Endothelial cell of umbilical vein (primary cell): ENCODE measurements around the gene ENTPD6.

Experiments
- CTCF ChIP-seq, 2 donors: IDR thresholded peaks; 1 replicate in 1 of 2; 2 replicates in 1 of 2; pipeline ENCODE4 v1.5.1; 2011; ENCODE audit warnings: low read length in 2 of 2, mild to moderate bottlenecking in 2 of 2, moderate library complexity in 2 of 2, control low read depth in 1 of 2, inconsistent platforms in 1 of 2, low read depth in 1 of 2; ENCODE audit not compliant: insufficient read depth in 1 of 2; ENCODE audit errors: extremely low read depth in 1 of 2
- EZH2 ChIP-seq: IDR thresholded peaks from 2 replicates; pipeline ENCODE4 v1.6.1; 2012; ENCODE audit warnings: borderline replicate concordance, low read depth, mild to moderate bottlenecking, moderate library complexity, low read length, inconsistent platforms; ENCODE audit not compliant: severe bottlenecking
- FOS ChIP-seq: IDR thresholded peaks from 2 replicates; pipeline ENCODE4 v1.6.1; 2011; ENCODE audit warnings: mild to moderate bottlenecking, low read length, moderate library complexity, borderline replicate concordance; ENCODE audit not compliant: insufficient read depth
- JUN ChIP-seq: IDR thresholded peaks from 2 replicates; pipeline ENCODE4 v1.6.1; 2011; ENCODE audit warnings: borderline replicate concordance, low read depth; ENCODE audit not compliant: insufficient read length, insufficient read depth
- MYC ChIP-seq: IDR thresholded peaks from one replicate; pipeline ENCODE4 v1.6.1; 2011; ENCODE audit warnings: mild to moderate bottlenecking, low read depth, low read length
- POLR2A ChIP-seq: IDR thresholded peaks from 2 replicates; pipeline ENCODE4 v1.6.1; 2012; ENCODE audit warnings: low read depth, mild to moderate bottlenecking, control low read depth, low read length
- POLR2AphosphoS5 ChIP-seq: IDR thresholded peaks from 2 replicates; pipeline ENCODE4 v1.6.1; 2012; ENCODE audit warnings: low read depth, mild to moderate bottlenecking, control low read depth, low read length, moderate library complexity; ENCODE audit not compliant: insufficient read depth

DNA sequence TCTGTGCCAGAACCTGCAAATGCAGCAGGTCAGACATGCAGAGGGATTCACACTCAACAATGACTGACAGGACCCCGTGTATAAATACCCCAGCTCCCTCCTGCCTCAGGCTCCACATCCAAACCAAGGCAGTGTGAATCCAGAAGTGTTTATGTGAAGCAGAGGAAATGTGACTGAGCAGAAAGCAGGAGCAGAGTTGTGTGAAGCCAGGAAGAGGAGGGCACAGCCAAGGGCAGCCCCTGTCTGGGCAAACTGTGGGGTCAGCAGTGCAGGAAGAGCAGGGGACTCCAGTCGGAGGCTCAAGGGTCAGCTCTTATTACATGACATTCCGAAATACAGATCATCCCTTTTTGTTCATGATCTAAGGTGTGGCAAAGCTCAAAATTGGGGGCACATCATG lies 19.3 kb upstream of the ENTPD6 start:
- TF ChIP-seq CTCF (IDR thresholded peaks at IDR 0.05; ENCODE audit: extremely low read depth in 1 of 2, insufficient read depth in 1 of 2, low read depth in 1 of 2, low read length in 2 of 2): no peak
- TF ChIP-seq FOS: no peak
- no peak for TF ChIP-seq EZH2
- TF ChIP-seq POLR2AphosphoS5: no peak
- TF ChIP-seq POLR2A: no peak
- no peak for TF ChIP-seq MYC
- TF ChIP-seq JUN: no peak
